GM21390 (cell line): ENCODE results near the gene TXNL4A.
"Not testable (repeated sequence)": the region's sequence is repeated elsewhere in the genome, so short reads cannot be mapped to it uniquely, and the experiment has no call there.

Source experiments
- ATAC-seq: cut with Tn5 transposase; IDR thresholded peaks from one replicate; pipeline ENCODE4 v1.9.1; 2021; ENCODE audit not compliant: unreplicated experiment

The TXNL4A gene

GRCh38 chr18:79964330-79965118 lies 23.8 kb downstream of the TXNL4A start, which contains the start of gene HSBP1L1:
TSS of gene HSBP1L1 (plus strand) at chr18:79964643. CDS start at chr18:79964736, 93 bp downstream.
- peak; percentile 76 for ATAC-seq

GRCh38 chr18:79963658-79964329 lies 24.6 kb downstream of the TXNL4A start:
- no peak for ATAC-seq

GRCh38 chr18:79962835-79963657 lies 25.3 kb downstream of the TXNL4A start:
- peak; percentile 45 for ATAC-seq

- no peak for ATAC-seq
Observed at GRCh38 chr18:79962311-79962710, 26.1 kb downstream of the TXNL4A start.

- no peak for ATAC-seq
Observed at GRCh38 chr18:79961527-79962291, 26.7 kb downstream of the TXNL4A start.

- ATAC-seq, result no peak
Observed at GRCh38 chr18:79960921-79961526, 27.3 kb downstream of the TXNL4A start.

- ATAC-seq, result not testable (repeated sequence)
Observed at GRCh38 chr18:79960161-79960801, 28.1 kb downstream of the TXNL4A start.

GRCh38 chr18:79958981-79959380 lies 29.4 kb downstream of the TXNL4A start:
- ATAC-seq, result no peak

GRCh38 chr18:79956276-79956675 lies 32.1 kb downstream of the TXNL4A start:
- ATAC-seq, result no peak

GRCh38 chr18:79955302-79956075 lies 32.9 kb downstream of the TXNL4A start:
- no peak for ATAC-seq

- no peak for ATAC-seq
Observed at GRCh38 chr18:79954791-79955190, 33.6 kb downstream of the TXNL4A start.

GRCh38 chr18:79953971-79954651 lies 34.3 kb downstream of the TXNL4A start:
- ATAC-seq, result no peak

GRCh38 chr18:79952996-79953559 lies 35.3 kb downstream of the TXNL4A start:
- ATAC-seq, result no peak

GRCh38 chr18:79952456-79952995 lies 35.8 kb downstream of the TXNL4A start:
- no peak for ATAC-seq

- peak; percentile 86 for ATAC-seq
Observed at GRCh38 chr18:79951545-79952455, 36.6 kb downstream of the TXNL4A start, which contains the start of gene SLC66A2. TSS of gene SLC66A2 (minus strand) at chr18:79951653. CDS start at chr18:79950926, 727 bp downstream.

- ATAC-seq, result peak; percentile 31
Observed at GRCh38 chr18:79950515-79951341, 37.6 kb downstream of the TXNL4A start.
